HG02759 (cell line): ENCODE measurements around the gene OGFOD3.
"Not testable (repeated sequence)": the region's sequence is repeated elsewhere in the genome, so short reads cannot be mapped to it uniquely, and the experiment has no call there.

ENCODE experiments used
- ATAC-seq: cut with Tn5 transposase; IDR thresholded peaks from one replicate; pipeline ENCODE4 v1.9.1; 2021; ENCODE audit warnings: mild to moderate bottlenecking, moderate library complexity; ENCODE audit not compliant: unreplicated experiment

The OGFOD3 gene

DNA sequence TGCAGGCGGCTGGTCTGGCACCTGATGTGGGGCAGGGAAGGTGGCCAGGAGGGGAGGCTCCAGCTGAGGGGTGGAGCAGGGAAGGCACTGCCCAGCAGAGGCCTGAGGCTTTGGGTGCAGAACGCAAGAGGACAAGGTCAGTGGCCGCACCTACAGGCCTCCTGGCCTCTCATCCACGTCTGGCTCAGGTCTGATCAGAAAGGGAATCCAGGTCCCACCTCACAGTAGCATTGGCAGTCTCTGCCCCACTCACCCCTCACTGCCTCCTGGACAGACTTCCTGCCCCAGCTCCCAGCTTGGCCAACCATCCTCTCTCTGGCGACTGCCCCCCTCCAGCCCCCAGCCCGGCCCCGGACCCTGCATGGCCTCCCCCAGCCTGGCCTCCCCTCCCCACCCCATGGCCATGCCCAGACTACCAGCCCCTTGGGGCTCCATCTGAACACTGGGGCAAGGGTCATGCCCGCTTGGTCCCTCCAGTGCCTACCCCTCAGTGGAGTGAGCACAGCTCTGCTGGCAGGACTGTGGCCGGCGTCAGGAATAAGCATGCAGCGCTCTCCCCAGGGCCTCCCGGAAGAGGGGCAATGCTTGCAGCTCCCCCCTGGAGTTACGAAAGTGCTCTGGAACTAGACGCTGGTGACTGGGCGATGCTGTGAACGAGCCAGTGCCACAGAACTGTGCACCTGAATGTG lies 42.2 kb downstream of the OGFOD3 start:
- ATAC-seq = no peak

DNA sequence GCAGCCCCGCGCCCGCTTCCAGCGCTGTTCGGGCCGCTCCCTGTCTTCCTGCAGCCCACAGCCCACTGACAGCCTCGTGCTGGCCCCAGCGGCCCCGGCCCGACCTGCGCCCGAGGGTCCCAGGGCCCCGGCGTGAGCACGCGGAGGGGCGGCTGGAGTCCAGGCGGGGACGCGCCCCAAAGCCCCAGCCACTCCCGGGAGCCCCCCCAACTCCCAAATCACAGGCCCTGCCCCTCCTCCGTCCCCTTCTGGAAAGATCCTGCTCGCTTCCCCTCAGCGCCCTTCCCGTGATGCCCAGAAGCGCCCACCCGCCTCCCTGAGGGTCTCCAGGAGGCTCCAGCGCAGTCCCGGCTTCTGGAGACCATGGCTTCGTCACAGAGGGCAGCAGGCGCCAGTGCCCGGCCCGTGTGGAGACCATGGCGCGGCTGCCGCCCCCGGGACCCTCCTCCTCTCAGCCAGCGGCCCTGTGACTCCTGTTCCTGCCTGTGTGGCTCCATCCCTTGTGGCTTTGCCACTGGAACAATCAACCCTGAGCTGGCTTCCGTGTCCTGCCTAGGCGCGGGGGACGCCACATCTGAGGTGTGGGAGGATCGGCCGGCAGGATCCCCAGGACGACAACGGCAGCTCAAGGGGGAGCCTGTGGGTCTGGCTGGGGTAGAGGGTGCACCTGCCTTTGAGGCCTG lies 42.9 kb downstream of the OGFOD3 start:
- no peak for ATAC-seq

DNA sequence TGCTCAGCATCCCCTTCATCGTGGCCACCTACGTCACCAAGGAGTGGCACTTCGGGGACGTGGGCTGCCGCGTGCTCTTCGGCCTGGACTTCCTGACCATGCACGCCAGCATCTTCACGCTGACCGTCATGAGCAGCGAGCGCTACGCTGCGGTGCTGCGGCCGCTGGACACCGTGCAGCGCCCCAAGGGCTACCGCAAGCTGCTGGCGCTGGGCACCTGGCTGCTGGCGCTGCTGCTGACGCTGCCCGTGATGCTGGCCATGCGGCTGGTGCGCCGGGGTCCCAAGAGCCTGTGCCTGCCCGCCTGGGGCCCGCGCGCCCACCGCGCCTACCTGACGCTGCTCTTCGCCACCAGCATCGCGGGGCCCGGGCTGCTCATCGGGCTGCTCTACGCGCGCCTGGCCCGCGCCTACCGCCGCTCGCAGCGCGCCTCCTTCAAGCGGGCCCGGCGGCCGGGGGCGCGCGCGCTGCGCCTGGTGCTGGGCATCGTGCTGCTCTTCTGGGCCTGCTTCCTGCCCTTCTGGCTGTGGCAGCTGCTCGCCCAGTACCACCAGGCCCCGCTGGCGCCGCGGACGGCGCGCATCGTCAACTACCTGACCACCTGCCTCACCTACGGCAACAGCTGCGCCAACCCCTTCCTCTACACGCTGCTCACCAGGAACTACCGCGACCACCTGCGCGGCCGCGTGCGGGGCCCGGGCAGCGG lies 43.6 kb downstream of the OGFOD3 start:
- no peak for ATAC-seq

DNA sequence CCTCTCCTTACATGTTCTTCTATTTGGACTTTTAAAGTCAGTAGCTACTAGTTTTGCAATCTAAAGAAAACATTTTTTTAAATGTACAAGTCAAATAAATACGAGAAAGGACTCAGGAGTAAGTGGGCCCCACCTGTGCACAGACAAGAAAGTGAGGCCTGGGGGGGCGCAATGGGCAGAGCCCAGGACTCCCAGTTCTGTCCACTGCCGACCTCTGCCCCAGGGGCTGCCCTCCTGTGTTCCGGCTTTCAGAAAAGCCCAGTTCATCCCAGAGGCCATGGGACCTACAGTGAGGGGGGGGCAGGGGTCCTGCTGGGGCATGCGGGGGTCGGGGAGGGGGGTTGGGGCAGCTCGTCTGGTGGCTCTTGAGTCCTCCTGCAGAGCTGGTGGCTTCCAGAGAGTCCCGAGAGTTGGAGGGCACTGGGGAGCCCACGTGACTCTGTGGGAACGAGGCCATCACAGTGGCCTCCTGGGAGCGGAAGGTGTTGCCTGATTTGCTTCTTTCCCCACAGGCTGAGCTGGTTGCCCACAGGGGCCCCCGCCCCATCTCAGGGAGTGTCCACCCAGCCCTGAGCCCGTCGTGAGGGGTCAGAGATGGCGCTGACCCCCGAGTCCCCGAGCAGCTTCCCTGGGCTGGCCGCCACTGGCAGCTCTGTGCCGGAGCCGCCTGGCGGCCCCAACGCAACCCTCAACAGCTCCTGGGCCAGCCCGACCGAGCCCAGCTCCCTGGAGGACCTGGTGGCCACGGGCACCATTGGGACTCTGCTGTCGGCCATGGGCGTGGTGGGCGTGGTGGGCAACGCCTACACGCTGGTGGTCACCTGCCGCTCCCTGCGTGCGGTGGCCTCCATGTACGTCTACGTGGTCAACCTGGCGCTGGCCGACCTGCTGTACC lies 44.4 kb downstream of the OGFOD3 start:
- no peak for ATAC-seq

DNA sequence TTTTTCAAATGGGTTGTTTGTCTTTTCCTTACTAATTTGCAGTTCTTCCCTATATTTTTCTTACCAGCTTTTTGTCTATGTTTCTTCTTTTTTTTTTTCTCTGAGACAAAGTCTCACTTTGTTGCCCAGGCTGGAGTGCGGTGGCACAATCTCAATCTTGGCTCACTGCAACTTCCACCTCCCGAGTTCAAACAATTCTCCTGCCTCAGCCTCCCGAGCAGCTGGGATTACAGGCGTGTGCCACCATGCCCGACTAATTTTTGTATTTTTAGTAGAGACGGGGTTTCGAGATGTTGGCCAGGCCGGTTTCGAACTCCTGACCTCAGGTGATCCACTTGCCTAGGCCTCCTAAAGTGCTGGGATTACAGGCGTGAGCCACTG lies 45.3 kb downstream of the OGFOD3 start:
- not testable (repeated sequence) for ATAC-seq

DNA sequence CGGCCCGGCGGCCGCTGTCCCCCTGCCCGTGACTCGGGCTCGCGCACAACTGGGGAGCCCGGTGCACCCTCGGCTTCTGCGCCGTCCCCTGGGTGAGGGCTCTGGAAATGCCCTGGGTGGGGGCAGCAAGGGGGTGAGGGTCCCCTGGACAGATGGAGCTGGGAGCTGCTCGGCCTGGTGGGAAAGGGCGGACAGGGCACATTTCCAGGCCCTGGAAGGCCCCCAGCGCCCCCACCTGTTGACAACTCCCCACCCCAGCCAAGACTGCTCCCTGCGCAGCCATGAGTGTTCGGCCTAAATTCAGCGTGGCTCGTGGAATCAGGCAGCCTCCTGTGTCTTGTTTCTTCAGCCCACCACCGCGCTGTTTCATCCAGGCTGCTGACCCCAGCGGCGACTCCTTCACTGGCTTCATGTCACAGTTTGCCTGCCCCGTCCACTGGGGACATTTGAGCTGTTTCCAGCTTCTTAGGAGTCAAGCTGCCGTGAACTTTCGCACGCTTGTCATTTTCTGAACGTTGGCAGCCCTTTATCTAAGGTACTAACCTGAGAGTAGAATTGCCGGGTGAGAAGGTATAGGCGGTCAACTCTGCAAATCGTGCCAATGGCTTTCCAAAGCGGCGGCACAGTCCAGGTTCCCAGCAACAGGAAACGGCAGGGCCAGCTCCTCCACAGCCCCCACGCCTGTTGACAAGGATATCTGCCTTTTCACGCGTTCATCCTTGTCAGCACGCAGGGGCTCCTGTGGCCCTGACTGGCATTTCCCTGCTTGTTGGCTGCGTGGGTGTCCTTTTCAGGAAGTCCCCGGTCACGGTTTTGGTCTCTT lies 45.9 kb downstream of the OGFOD3 start:
- ATAC-seq = no peak

DNA sequence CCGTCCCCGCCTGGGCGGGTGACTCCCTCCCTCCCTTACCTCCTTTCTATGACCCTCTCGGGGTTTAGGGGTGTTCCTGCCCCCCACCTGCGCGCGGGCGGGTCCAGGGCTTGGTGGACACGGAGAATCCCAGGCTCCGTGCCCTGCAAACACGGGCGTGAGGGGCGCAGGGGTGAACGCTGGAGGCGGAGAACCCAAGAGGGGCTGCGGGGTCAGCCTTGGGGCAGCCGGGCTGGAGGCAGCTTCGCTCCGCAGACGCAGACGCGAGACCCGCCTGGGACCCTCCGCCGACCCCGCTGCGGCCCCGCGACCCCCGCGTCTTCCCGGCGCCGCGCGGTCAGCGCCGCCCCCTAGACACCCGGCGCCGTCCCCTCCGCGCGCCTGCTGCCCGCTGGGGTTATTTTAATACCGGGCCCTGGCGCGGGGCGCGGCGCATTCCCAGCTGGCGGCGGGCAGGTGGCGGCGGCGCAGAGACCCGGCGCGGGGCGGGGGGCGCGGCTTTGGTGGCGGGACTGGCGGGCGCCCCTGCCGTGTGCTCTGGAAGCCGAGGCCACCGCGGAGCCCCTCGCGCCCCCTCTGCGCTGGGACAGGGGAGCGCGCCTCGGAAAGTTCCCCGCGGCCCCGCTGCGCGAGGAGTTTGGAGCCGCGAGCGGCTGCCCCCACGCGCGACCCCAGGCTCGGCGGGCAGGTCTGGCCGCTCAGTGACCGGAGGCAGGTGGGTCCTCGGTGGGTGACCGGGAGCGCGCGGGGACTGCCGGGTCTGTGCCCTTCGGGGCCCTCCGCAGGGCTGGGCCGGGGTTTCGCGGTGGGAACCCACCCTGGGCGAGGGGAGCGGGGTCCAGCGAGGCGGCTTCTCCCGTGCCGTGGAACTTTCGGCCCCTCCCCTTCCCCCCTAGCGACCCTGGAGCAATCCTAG lies 46.8 kb downstream of the OGFOD3 start, which contains the start of gene UTS2R:
TSS of gene UTS2R (plus strand) at position 433 of the 916 bp plus-strand sequence. CDS start 2,560 bp downstream, outside the sequence.
- no peak for ATAC-seq

DNA sequence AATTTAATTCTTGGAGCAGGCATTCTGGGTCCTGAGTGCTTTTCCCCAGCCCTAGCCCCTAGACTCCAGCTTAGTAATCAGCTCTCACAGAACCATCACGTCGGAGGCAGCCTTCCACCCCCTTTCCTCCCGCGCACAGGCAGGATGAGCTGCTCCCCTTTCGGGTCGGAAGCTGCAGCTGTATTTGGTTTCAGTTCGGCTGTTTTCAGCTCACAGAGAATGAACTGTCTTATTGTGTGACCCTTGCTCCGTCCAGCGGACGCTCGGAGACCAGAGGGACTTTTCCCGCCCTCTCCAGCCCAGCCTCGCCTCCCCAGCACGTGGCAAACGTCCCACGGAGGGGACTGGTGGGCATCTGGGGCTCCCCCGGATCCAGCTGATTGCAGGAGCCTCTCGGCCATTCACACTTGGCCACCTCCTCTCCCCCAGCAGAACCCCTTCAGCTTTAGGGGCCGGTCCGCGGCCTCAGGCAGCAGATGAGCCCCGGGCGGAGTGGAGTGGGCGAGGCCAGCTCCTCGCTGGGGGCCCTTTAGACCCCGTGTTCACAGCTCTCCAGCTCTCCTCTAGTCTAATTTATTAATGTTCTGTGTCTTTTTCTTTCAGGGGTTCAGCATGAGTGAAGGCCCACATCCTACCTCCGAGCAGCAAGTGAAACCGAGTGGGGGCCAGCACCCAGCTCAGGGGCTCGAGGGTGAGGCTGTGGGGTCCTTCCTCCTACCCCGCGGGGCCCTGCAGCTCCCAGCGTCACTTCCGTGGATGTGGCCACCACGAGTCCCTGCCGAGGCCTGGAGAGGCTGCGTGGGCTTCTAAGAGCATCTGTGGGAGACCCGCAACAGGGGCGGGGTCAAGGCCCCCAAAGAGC lies 47.7 kb downstream of the OGFOD3 start:
- no peak for ATAC-seq

DNA sequence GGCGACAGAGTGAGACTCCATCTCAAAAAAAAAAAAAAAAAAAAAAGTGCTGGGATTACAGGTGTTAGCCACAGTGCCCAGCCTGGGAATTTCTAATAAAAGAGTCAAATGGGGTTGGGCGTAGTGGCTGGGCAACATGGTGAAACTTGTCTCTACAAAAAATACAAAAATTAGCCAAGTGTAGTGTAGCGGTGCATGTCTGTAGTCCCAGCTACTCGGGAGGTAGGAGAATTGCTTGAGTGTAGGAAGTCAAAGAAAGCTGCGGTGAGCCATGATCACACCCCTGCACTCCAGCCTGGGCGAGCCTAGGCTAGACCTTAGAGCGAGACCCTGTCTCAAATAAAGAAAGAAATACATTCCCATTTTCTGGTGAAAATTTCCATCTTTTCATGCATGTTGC lies 49.2 kb downstream of the OGFOD3 start:
- ATAC-seq = no peak

DNA sequence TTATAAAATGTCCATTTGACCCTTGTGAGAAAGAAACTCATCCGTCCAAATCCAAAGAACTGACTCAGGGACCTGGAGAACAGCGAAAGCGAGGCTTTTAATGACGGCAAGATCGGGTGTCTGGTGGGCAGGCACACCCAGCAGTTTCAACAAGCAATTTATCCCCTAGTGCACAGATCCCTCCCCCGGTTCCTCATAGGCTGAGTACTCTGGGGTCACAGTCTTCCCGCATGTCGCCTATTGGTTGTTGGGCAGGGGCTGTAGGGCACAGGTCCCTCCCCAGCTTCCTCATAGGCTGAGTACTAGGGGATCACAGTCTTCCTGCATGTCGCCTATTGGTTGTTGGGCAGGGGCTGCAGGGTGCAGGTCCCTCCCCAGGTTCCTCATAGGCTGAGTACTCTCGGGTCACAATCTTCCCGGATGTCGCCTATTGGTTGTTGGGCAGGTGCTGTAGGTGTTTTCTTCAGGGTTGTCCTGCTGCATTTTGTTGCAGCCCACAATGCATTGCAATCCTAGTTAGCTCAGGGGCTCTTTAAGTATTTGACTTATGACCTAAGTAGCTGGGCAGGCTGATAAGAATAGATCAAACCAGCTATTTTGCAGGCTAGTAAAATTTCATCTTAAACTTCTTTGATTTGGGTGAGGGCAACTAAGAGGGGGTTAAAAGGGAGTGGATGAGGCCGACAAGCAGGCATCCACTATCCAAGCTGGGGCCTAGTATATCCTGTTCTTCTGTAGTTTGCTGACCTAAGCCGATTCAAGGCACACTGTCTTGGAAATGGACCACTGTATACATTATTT lies 50.5 kb downstream of the OGFOD3 start:
- ATAC-seq = no peak

DNA sequence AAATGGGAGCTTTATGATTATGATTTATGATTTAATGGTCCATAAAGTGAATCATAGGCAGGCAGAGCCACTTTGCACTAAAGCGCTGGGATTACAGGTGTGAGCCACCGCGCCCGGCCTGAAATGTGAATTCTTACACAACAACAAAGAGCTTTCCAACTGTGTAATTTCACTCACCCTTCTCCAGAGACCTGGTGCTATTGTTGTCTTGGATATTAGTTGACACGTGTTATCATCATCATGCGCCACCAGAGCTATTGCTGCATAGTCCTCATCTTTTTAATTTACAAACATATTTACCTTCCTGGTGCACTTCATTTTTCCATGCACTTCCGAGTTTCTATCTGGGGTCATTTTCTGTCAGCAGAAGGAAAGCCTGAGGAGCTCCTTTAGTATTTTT lies 51.6 kb downstream of the OGFOD3 start:
- no peak for ATAC-seq

DNA sequence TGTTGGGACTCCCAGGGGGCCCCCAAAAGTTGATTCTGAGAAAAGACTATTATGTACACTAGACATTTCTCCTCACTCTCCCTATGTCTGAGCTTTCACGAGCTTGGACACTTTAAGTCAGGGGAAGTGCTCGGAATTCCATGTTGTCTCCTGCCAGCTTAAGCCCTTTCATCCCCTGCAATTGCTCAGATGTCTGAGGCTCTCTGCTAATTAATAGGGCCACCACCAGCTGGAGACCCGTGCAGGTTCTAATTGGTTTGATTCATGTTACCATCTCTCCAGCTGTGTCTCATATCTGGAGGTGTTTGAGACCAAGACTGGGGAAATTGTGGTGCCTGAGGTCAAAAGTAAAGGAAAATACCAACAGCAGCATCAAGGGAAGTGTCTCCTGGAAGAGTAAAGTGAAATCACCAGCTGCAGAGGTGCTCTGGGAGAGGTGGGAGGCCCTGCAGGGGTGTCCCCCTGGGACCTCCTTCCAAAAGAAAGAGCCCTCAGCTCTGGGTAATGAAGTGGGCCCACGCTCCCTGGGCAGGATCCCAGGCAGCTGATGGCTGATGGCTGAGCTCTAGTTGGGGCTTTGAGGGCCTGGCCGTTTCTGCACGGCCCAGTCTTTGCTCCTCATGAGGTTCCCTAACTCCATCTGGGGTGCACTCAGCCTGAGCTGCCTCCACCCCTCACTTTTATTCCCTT lies 52.6 kb downstream of the OGFOD3 start:
- ATAC-seq = no peak

DNA sequence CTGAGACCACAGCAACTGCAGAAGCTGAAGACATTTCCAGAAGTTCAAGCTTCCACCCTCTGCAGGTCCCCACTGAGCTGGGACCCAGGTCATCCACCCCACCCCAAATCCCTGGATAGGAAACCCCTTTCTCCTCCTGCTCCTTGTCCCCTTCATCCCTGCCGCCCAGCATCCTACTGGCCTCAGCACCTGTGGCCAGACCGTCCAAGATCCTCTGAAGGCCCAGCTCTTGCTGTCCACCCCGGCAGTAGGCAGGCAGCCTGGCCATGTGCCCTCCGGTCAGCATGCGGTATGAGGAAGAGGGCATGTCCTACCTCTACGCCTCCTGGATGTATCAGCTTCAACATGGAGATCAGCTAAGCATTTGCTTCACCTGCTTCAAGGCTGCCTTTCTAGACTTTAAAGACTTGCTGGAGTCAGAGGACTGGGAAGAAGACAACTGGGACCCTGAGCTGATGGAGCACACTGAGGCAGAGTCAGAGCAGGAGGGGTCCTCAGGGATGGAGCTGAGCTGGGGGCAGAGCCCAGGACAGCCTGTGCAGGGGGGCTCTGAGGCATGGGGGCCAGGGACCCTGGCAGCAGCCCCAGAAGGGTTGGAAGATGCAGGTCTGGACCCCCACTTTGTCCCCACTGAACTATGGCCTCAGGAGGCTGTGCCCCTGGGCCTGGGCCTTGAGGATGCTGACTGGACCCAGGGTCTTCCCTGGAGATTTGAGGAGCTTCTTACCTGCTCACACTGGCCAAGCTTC lies 56.3 kb downstream of the OGFOD3 start:
- ATAC-seq = no peak

DNA sequence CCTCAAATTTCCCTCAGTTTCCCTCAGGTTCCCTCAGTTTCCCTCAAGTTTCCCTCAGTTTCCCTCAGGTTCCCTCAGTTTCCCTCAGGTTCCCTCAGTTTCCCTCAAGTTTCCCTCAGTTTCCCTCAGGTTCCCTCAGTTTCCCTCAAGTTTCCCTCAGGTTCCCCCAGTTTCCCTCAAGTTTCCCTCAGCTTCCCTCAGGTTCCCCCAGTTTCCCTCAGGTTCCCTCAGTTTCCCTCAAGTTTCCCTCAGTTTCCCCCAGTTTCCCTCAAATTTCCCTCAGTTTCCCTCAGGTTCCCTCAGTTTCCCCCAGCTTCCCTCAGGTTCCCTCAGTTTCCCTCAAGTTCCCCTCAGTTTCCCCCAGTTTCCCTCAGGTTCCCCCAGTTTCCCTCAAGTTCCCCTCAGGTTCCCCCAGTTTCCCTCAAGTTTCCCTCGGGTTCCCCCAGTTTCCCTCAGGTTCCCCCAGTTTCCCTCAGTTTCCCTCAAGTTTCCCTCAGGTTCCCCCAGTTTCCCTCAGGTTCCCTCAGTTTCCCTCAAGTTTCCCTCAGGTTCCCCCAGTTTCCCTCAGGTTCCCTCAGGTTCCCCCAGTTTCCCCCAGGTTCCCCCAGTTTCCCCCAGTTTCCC lies 58.8 kb downstream of the OGFOD3 start:
- not testable (repeated sequence) for ATAC-seq

DNA sequence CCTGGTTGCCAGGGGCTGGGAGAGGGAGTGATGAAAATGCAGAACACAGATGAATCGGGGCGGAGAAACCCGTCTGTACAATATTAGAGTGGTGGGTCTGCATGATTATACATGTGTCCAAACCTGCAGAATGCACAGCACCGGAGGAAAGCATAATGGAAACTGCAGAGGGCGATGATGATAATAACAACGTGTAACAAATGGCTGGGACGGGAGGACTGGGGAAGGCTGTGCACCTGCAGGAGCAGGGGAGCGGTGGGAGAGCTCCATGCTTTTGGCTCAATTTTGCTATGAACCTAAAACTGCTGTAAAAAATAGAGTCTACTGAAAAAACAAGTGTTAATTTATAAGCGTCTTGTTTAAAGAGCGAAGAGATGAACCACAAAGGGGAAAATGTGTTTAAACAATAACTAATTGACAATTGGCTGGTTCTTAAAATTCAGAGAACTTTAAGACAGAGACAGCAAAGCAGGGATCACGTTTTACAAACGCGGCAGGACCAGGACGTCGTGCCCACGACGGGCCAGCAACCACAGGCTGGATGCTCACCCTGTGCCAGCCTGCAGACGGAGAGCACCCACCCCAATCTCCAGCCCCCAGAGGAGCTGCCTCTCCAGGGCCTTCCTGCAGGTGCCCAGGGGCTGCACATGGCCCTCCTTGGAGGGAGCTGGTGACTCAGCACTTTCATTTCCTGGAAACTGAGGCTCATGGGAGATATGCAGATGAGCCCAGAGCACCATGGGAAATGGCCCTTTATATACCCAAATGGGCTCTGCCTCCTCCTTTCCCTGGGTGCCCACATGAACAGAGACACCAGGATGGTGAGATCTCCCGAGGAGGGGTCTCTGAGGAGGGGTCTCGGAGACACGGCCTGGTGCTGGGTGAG lies 59.7 kb downstream of the OGFOD3 start, which contains the start of gene TEX19:
TSS of gene TEX19 (plus strand) at position 783 of the 886 bp plus-strand sequence. CDS start 2,904 bp downstream, outside the sequence.
- no peak for ATAC-seq
